ENCODE measurements around the gene CGB1.
"Not testable (repeated sequence)": the region's sequence is repeated elsewhere in the genome, so short reads cannot be mapped to it uniquely, and the experiment has no call there.

The CGB1 gene

DNA sequence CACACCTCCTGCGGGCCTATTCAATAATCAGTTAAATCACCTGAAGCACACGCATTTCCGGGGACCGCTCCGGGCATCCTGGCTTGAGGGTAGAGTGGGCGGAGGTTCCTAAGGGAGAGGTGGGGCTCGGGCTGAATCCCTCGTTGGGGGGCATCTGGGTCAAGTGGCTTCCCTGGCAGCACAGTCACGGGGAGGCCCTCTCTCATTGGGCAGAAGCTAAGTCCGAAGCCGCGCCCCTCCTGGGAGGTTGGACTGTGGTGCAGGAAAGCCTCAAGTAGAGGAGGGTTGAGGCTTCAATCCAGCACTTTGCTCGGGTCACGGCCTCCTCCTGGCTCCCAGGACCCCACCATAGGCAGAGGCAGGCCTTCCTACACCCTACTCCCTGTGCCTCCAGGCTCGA is 6.9 kb upstream of the CGB1 start, which contains the start of gene CGB5:
Gene CGB5, plus strand, starts transcription at position 301 of the 400 bp plus-strand sequence. CDS start 362 bp downstream, outside the sequence.
- H3K9ac ChIP-seq (ENCODE audit: low read depth, low read length); H3K9me3 ChIP-seq (ENCODE audit: control insufficient read depth, insufficient read depth, low read length); H3K36me3 ChIP-seq (ENCODE audit: insufficient read depth, low read length); H3K4me1 ChIP-seq (ENCODE audit: insufficient read depth, low read length): not testable (repeated sequence)

DNA sequence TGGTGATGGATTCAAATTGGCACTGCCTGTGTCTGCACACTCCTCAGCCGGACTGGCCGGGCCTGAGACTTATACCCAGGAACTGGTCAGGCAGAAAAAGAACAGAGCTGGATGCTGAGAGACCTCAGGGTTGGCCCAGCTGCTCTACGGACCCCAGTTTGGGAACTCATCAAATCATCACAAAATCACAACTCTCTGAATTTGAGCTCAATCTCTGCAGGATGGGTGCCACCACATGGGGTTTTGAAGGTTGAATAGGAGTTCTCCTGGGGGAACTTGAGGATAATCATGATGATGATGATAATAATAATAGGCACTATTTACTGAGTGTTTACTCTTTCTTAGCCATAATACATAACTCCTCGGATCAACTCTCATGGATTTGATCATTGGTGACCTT is 6.0 kb upstream of the CGB1 start:
- H3K9me3 ChIP-seq (ENCODE audit: control insufficient read depth, insufficient read depth, low read length); H3K9ac ChIP-seq (ENCODE audit: low read depth, low read length); H3K4me1 ChIP-seq (ENCODE audit: insufficient read depth, low read length); H3K36me3 ChIP-seq (ENCODE audit: insufficient read depth, low read length): not testable (repeated sequence)

DNA sequence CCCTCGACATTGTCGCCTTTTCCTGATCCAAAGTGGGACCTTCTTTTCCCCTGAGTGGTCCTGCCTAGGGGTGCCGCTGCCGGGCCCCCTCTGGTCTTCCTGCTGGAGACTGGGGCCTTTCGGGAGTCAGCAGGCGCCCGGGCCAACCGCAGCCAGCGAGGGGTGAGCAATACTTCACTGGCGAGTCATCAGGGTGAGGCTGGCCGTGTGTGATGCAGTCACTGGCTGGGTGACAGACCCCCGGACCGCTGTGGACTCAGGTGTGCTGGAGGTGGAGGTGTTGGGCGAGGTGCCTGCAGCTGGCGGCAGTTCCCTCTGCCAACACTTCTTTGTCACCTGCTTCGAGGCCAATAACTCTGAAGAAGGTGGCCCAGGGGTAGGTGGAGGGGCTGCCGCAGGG is 5.5 kb upstream of the CGB1 start:
- Histone ChIP-seq H3K4me1 (ENCODE audit: insufficient read depth, low read length) (peaks cover 4% of the 10 kb centered on the region; the same call in 1 of the 2 replicates), H3K36me3 (ENCODE audit: insufficient read depth, low read length) (no peaks in the 10 kb centered on the region), H3K9me3 (ENCODE audit: control insufficient read depth, insufficient read depth, low read length) (no peaks in the 10 kb centered on the region), H3K9ac (ENCODE audit: low read depth, low read length) (no peak overlapping the region)

DNA sequence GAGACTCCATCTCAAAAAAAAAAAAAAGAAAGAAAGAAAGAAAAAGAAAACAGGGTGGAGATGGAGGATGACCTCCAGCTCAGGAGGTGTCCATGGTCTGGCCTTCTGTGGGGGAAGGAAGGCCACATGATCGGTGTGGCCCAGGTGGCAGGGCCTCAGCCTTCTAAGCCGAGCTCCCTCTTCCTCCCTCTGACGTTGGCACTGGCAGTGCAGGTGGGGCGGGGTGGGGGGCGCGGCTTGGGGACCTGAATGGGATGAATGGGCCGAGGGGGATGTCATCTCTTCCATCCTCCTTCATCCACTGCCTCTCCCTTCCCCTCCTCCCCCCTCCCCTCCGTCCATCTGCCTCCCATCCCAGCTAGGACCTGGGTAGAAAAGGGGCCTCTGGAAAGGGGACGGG is 3.0 kb upstream of the CGB1 start:
- H3K9ac ChIP-seq (ENCODE audit: low read depth, low read length); H3K9me3 ChIP-seq (ENCODE audit: control insufficient read depth, insufficient read depth, low read length); H3K36me3 ChIP-seq (ENCODE audit: insufficient read depth, low read length); H3K4me1 ChIP-seq (ENCODE audit: insufficient read depth, low read length): not testable (repeated sequence)

DNA sequence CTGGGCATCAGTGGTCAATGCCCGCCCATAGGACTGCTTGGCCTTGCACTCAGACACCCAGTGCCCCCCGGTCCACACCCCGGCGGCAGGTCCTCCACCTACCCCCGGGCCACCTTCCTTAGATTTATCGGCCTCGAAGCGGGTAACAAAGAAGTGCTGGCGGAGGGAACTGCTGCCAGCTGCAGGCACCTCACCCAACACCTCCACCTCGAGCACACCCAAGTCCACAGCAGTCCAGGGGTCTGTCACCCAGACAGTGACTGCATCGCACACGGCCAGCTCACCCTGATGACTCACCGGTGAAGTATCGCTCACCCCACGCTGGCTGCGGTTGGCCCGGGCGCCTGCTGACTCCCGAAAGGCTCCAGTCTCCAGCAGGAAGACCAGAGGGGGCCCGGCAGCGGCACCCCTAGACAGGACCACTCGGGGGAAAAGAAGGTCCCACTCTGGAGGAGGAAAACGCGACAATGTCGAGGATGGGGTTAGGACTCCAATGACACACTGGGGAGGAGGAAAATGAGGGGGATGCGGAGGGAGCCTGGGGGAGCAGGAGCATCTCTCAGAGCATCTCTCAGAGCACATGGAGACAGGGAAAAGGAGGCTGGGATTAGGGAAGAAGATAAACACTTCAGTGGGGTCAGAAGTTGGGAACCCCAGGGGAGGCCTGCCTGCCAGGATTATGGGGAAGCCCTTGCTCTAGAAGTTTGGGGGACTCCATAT is 2.0 kb upstream of the CGB1 start:
- not testable (repeated sequence) for H3K9me3 ChIP-seq (ENCODE audit: control insufficient read depth, insufficient read depth, low read length); H3K4me1 ChIP-seq (ENCODE audit: insufficient read depth, low read length); H3K36me3 ChIP-seq (ENCODE audit: insufficient read depth, low read length); H3K9ac ChIP-seq (ENCODE audit: low read depth, low read length)

DNA sequence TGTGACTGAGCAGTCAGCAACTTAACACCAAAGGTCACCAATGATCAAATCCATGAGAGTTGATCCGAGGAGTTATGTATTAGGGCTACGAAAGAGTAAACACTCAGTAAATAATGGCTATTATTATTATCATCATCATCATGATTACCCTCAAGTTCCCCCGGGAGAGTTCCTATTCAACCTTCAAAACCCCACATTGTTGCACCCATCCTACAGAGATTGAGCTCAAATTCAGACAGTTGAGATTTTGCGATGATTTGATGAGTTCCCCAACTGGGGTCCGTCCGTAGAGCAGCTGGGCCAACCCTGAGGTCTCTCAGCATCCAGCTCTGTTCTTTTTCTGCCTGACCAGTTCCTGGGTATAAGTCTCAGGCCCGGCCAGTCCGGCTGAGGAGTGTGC is 1.4 kb upstream of the CGB1 start:
- not testable (repeated sequence) for H3K9me3 ChIP-seq (ENCODE audit: control insufficient read depth, insufficient read depth, low read length); H3K4me1 ChIP-seq (ENCODE audit: insufficient read depth, low read length); H3K36me3 ChIP-seq (ENCODE audit: insufficient read depth, low read length); H3K9ac ChIP-seq (ENCODE audit: low read depth, low read length)

DNA sequence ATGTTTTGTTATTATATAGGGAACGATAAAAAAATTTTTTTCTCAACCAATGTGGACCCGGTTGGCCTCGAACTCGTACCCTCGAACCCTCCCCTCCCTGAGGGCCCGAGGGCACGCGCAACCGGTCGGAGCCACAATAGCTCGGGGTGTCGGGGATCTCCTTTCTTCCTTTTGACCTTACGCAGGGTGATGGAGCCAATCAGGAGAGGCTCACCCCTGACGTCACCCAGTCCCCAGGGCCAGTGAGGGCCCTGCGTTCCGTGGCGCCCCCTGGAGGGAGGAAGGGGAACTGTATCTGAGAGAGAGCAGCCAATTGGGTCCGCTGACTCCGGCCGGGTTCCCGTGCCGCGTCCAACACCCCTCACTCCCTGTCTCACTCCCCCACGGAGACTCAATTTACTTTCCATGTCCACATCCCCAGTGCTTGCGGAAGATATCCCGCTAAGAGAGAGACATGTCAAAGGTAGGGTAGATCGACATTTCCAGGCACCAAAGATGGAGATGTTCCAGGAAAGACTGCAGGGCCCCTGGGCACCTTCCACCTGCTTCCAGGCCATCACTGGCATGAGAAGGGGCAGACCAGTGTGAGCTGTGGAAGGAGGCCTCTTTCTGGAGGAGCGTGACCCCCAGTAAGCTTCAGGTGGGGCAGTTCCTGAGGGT is 4.9 kb downstream of the CGB1 start, which contains the start of gene CGB2:
Gene CGB2, plus strand, starts transcription at position 249 of the 660 bp plus-strand sequence. Its CDS starts 206 bp downstream, at position 455.
- H3K9ac ChIP-seq (ENCODE audit: low read depth, low read length); H3K4me1 ChIP-seq (ENCODE audit: insufficient read depth, low read length); H3K9me3 ChIP-seq (ENCODE audit: control insufficient read depth, insufficient read depth, low read length); H3K36me3 ChIP-seq (ENCODE audit: insufficient read depth, low read length): not testable (repeated sequence)

DNA sequence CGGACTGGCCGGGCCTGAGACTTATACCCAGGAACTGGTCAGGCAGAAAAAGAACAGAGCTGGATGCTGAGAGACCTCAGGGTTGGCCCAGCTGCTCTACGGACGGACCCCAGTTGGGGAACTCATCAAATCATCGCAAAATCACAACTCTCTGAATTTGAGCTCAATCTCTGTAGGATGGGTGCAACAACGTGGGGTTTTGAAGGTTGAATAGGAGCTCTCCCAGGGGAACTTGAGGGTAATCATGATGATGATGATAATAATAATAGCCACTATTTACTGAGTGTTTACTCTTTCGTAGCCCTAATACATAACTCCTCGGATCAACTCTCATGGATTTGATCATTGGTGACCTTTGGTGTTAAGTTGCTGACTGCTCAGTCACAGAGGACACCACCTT is 6.4 kb downstream of the CGB1 start:
- H3K9ac ChIP-seq (ENCODE audit: low read depth, low read length); H3K4me1 ChIP-seq (ENCODE audit: insufficient read depth, low read length); H3K36me3 ChIP-seq (ENCODE audit: insufficient read depth, low read length); H3K9me3 ChIP-seq (ENCODE audit: control insufficient read depth, insufficient read depth, low read length): not testable (repeated sequence)

DNA sequence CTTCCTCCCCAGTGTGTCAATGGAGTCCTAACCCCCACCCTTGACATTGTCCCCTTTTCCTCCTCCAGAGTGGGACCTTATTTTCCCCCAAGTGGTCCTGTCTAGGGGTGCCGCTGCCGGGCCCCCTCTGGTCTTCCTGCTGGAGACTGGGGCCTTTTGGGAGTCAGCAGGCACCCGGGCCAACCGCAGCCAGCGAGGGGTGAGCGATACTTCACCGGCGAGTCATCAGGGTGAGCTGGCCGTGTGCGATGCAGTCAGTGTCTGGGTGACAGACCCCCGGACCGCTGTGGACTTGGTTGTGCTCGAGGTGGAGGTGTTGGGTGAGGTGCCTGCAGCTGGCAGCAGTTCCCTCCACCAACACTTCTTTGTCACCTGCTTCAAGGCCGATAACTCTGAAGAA is 6.9 kb downstream of the CGB1 start:
- H3K9me3 ChIP-seq (ENCODE audit: control insufficient read depth, insufficient read depth, low read length); H3K4me1 ChIP-seq (ENCODE audit: insufficient read depth, low read length); H3K9ac ChIP-seq (ENCODE audit: low read depth, low read length); H3K36me3 ChIP-seq (ENCODE audit: insufficient read depth, low read length): not testable (repeated sequence)

DNA sequence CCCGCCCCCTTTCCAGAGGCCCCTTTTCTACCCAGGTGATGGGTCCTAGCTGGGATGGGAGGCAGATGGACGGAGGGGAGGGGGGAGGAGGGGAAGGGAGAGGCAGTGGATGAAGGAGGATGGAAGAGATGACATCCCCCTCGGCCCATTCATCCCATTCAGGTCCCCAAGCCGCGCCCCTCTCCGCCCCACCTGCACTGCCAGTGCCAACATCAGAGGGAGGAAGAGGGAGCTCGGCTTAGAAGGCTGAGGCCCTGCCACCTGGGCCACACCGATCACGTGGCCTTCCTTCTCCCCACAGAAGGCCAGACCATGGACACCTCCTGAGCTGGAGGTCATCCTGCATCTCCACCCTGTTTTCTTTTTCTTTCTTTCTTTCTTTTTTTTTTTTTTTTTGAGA is 8.0 kb downstream of the CGB1 start:
- not testable (repeated sequence) for H3K9ac ChIP-seq (ENCODE audit: low read depth, low read length); H3K9me3 ChIP-seq (ENCODE audit: control insufficient read depth, insufficient read depth, low read length); H3K36me3 ChIP-seq (ENCODE audit: insufficient read depth, low read length); H3K4me1 ChIP-seq (ENCODE audit: insufficient read depth, low read length)

DNA sequence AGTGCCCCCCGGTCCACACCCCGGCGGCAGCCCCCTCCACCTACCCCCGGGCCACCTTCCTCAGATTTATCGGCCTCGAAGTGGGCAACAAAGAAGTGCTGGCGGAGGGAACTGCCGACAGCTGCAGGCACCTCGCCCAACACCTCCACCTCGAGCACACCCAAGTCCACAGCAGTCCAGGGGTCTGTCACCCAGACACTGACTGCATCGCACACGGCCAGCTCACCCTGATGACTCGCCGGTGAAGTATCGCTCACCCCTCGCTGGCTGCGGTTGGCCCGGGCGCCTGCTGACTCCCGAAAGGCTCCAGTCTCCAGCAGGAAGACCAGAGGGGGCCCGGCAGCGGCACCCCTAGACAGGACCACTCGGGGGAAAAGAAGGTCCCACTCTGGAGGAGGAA is 11.1 kb downstream of the CGB1 start:
- H3K9ac ChIP-seq (ENCODE audit: low read depth, low read length); H3K36me3 ChIP-seq (ENCODE audit: insufficient read depth, low read length); H3K4me1 ChIP-seq (ENCODE audit: insufficient read depth, low read length): not testable (repeated sequence)

DNA sequence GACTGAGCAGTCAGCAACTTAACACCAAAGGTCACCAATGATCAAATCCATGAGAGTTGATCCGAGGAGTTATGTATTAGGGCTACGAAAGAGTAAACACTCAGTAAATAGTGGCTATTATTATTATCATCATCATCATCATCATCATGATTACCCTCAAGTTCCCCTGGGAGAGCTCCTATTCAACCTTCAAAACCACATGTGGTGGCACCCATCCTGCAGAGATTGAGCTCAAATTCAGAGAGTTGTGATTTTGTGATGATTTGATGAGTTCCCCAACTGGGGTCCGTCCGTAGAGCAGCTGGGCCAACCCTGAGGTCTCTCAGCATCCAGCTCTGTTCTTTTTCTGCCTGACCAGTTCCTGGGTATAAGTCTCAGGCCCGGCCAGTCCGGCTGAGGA is 11.6 kb downstream of the CGB1 start:
- H3K9ac ChIP-seq (ENCODE audit: low read depth, low read length); H3K9me3 ChIP-seq (ENCODE audit: control insufficient read depth, insufficient read depth, low read length); H3K36me3 ChIP-seq (ENCODE audit: insufficient read depth, low read length): not testable (repeated sequence)
- peaks cover 12% of the 10 kb centered on the region; the same call in 1 of the 2 replicates for H3K4me1 ChIP-seq (ENCODE audit: insufficient read depth, low read length)

More for the DNA sequence above, 11.1 kb downstream of the CGB1 start:
- not testable (repeated sequence) for H3K9me3 ChIP-seq (ENCODE audit: control insufficient read depth, insufficient read depth, low read length)

DNA sequence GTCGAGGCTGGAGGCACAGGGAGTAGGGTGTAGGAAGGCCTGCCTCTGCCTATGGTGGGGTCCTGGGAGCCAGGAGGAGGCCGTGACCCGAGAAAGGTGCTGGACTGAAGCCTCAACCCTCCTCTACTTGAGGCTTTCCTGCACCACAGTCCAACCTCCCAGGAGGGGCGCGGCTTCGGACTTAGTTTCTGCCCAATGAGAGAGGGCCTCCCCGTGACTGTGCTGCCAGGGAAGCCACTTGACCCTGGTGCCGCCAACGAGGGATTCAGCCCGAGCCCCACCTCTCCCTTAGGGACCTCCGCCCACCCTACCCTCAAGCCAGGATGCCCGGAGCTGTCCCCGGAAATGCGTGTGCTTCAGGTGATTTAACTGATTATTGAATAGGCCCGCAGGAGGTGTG is 12.5 kb downstream of the CGB1 start, which contains the start of gene CGB3:
Gene CGB3, minus strand, starts transcription at position 101 of the 400 bp plus-strand sequence. CDS start 362 bp downstream, outside the sequence.
- not testable (repeated sequence) for H3K9me3 ChIP-seq (ENCODE audit: control insufficient read depth, insufficient read depth, low read length); H3K36me3 ChIP-seq (ENCODE audit: insufficient read depth, low read length); H3K9ac ChIP-seq (ENCODE audit: low read depth, low read length)
- peaks cover 12% of the 10 kb centered on the region; the same call in 1 of the 2 replicates for H3K4me1 ChIP-seq (ENCODE audit: insufficient read depth, low read length)

DNA sequence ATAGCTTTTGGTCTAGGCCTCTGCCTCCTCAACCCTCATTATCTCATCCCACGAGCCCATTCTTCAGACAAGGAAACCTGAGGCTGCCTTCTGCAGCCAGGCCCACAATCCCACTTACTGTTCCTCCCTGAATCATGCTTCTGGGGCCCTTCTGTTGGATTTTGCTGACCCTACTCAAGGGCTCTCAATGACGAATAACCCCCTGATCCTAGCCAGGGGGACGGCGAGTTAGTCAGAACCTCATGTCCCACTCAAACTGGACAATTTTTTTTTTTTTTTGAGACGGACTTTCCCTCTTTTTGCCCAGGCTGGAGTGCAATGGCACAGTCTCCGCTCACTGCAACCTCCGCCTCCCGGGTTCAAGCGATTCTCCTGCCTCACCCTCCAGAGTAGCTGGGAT is 14.6 kb downstream of the CGB1 start:
- Histone ChIP-seq H3K9me3 (ENCODE audit: control insufficient read depth, insufficient read depth, low read length) (no peaks in the 10 kb centered on the region), H3K4me1 (ENCODE audit: insufficient read depth, low read length) (peaks cover 12% of the 10 kb centered on the region; the same call in 1 of the 2 replicates), H3K9ac (ENCODE audit: low read depth, low read length) (no peak overlapping the region), H3K36me3 (ENCODE audit: insufficient read depth, low read length) (no peaks in the 10 kb centered on the region)
